WTC11 (cell line): ENCODE results near the gene NDUFS3. TPM values are rescaled to one million over a fixed set of nuclear protein-coding genes. Genes with fewer than 3 reads are reported as not detected.

ENCODE experiments used
- ATAC-seq: fragments of 200-7000 bp; cut with Tn5 transposase; 2 replicates; pipeline ENCODE4 v1.10.0; 2021; ENCODE audit warnings: mild to moderate bottlenecking, moderate library complexity
- CTCF ChIA-PET: fragments of 300-600 bp; sonication (Branson Sonifier 250); formaldehyde crosslinking; loops from one replicate; lab custom pipeline; 2021; ENCODE audit warnings: antibody characterized with exemption; lab: Charles Lee
- POLR2A ChIA-PET: fragments of 350-600 bp; sonication (Branson Sonifier 250); formaldehyde crosslinking; loops from one replicate; lab custom pipeline; 2021; ENCODE audit warnings: antibody characterized with exemption; lab: Charles Lee
- DNase-seq: peaks from one replicate; pipeline ENCODE4 v3.0.0; 2021; ENCODE audit warnings: low spot score
- H3K27ac Mint-ChIP-seq: 2 replicates; pipeline ENCODE4 v1.8.0; 2021; ENCODE audit warnings: mixed read lengths
- H3K27me3 Mint-ChIP-seq: 2 replicates; pipeline ENCODE4 v1.8.0; 2021; ENCODE audit warnings: low read depth, mild to moderate bottlenecking, moderate library complexity, mixed read lengths
- H3K36me3 Mint-ChIP-seq: 2 replicates; pipeline ENCODE4 v1.8.0; 2021; ENCODE audit warnings: mixed read lengths
- H3K4me1 Mint-ChIP-seq: 2 replicates; pipeline ENCODE4 v1.8.0; 2022; ENCODE audit warnings: mixed read lengths
- H3K4me3 Mint-ChIP-seq: 2 replicates; pipeline ENCODE4 v1.8.0; 2021; ENCODE audit warnings: mild to moderate bottlenecking, moderate library complexity, mixed read lengths
- H3K9me3 Mint-ChIP-seq: 2 replicates; pipeline ENCODE4 v1.8.0; 2021; ENCODE audit warnings: mixed read lengths
- AR ChIP-seq: fragments of 250-450 bp; sonication (Bioruptor Pico); IDR thresholded peaks from 2 replicates; pipeline ENCODE4 v1.9.0; 2021; ENCODE audit warnings: mild to moderate bottlenecking
- ATF2 ChIP-seq: sonication (generic); formaldehyde crosslinking; IDR thresholded peaks from 2 replicates; pipeline ENCODE4 v1.8.1; 2022; ENCODE audit warnings: low read depth, missing genetic modification reagents, borderline replicate concordance
- CBFB ChIP-seq: sonication (generic); formaldehyde crosslinking; IDR thresholded peaks from 2 replicates; pipeline ENCODE4 v1.8.1; 2022; ENCODE audit warnings: mild to moderate bottlenecking, low read depth, missing genetic modification reagents
- GRHL2 ChIP-seq: fragments of 250-450 bp; sonication (Bioruptor Pico); IDR thresholded peaks from 2 replicates; pipeline ENCODE4 v1.8.0; 2022; ENCODE audit warnings: mild to moderate bottlenecking, moderate library complexity; ENCODE audit not compliant: insufficient replicate concordance, severe bottlenecking
- GTF2I ChIP-seq: fragments of 250-450 bp; sonication (Bioruptor Pico); conservative IDR thresholded peaks from 2 replicates; pipeline ENCODE4 v1.4.0; 2021; ENCODE audit warnings: mild to moderate bottlenecking
- JUN ChIP-seq: sonication (generic); formaldehyde crosslinking; IDR thresholded peaks from 2 replicates; pipeline ENCODE4 v1.8.0; 2023; ENCODE audit warnings: mild to moderate bottlenecking, missing genetic modification reagents
- KAT7 ChIP-seq: sonication (generic); formaldehyde crosslinking; IDR thresholded peaks from 2 replicates; pipeline ENCODE4 v1.8.1; 2023; ENCODE audit warnings: missing genetic modification reagents, mild to moderate bottlenecking, borderline replicate concordance
- SOX15 ChIP-seq: fragments of 250-450 bp; sonication (Bioruptor Pico); IDR thresholded peaks from 2 replicates; pipeline ENCODE4 v1.9.0; 2021; ENCODE audit warnings: mild to moderate bottlenecking
- ZMAT4 ChIP-seq: fragments of 250-450 bp; sonication (Bioruptor Pico); IDR thresholded peaks from 2 replicates; pipeline ENCODE4 v1.9.0; 2021; ENCODE audit warnings: mild to moderate bottlenecking
- ZNF121 ChIP-seq: sonication (generic); formaldehyde crosslinking; IDR thresholded peaks from 2 replicates; pipeline ENCODE4 v1.8.0; 2023; ENCODE audit warnings: missing genetic modification reagents
- ZNF232 ChIP-seq: sonication (generic); formaldehyde crosslinking; IDR thresholded peaks from 2 replicates; pipeline ENCODE4 v1.8.0; 2022; ENCODE audit warnings: mild to moderate bottlenecking, missing genetic modification reagents
- ZNF423 ChIP-seq: fragments of 250-450 bp; sonication (Bioruptor Pico); IDR thresholded peaks from 2 replicates; pipeline ENCODE4 v2.1.2; 2022; ENCODE audit warnings: mild to moderate bottlenecking, moderate library complexity
- ZNF671 ChIP-seq: fragments of 250-450 bp; sonication (Bioruptor Pico); IDR thresholded peaks from 2 replicates; pipeline ENCODE4 v1.8.0; 2021; ENCODE audit warnings: mild to moderate bottlenecking
- ZSCAN18 ChIP-seq: fragments of 250-450 bp; sonication (Bioruptor Pico); IDR thresholded peaks from 2 replicates; pipeline ENCODE4 v2.1.2; 2022; ENCODE audit warnings: mild to moderate bottlenecking, moderate library complexity
- total RNA-seq: library from RNA; stranded (reverse); gene quantifications from 3 replicates; pipeline ENCODE4 v1.2.3, GENCODE V29; 2021
- TF ChIP-seq, protein P1 (sequence below): sonication (generic); formaldehyde crosslinking; IDR thresholded peaks from 2 replicates; pipeline ENCODE4 v1.8.0; 2023; ENCODE audit warnings: missing genetic modification reagents, mild to moderate bottlenecking, borderline replicate concordance

NDUFS3 gene
- total RNA-seq, 1 experiment from 2014 or later, result 140 TPM

DNA sequence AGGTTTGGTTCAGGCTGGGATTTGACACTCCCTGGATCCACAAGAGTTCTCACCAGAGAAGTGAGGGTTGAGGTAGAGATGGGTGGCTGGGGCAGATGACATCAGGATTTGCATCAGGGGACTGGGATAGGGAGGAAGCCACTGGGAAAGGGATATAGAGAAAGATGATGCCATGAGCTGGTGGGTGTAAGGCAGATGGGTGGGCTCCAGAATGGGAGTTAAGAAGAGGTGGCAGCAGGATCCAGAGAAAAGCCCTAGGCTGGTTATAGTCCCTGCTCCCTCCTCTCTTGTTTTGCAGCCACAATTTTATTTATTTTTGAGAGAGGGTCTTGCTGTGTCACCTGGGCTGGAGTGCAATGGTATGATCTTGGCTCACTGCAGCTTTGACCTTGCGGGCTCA, 17.1 kb downstream of the NDUFS3 start:
- ChIA-PET CTCF (interaction anchor here (2.4 kb wide), 1 partner anchor 21 kb away, joined by 9 read pairs; no protein-coding TSS in a partner anchor), POLR2A (no interaction called here)
- Mint-ChIP-seq H3K27ac (no peak overlapping the region), H3K9me3 (no peaks in the 10 kb centered on the region), H3K27me3 (peaks cover 50% of the 10 kb centered on the region), H3K4me1 (peaks cover 34% of the 10 kb centered on the region), H3K36me3 (no peaks in the 10 kb centered on the region), H3K4me3 (no peak overlapping the region)
- TF ChIP-seq GTF2I (CRISPR knock-in tag) (no peak), CBFB (CRISPR knock-in tag) (no peak), AR (no peak), ZNF671 (CRISPR knock-in tag) (no peak), ZMAT4 (no peak), JUN (CRISPR knock-in tag) (no peak), ATF2 (CRISPR knock-in tag) (no peak), KAT7 (CRISPR knock-in tag) (no peak), ZNF232 (CRISPR knock-in tag) (no peak)
- no peak for DNase-seq
- ATAC-seq, result no peak

GRCh38 chr11:47599902-47600301, 21.0 kb downstream of the NDUFS3 start:
- POLR2A ChIA-PET, result no interaction called here
- no peak for ATAC-seq
- CTCF ChIA-PET, result interaction anchor here (1.3 kb wide), 1 partner anchor 17 kb away, joined by 5 read pairs; no protein-coding TSS in a partner anchor

More at GRCh38 chr11:47599902-47600301, 21.0 kb downstream of the NDUFS3 start:
- Mint-ChIP-seq H3K4me1 (peaks cover 7% of the 10 kb centered on the region), H3K27me3 (peaks cover 13% of the 10 kb centered on the region), H3K4me3 (no peak overlapping the region), H3K27ac (no peak overlapping the region), H3K36me3 (no peaks in the 10 kb centered on the region), H3K9me3 (no peaks in the 10 kb centered on the region)
- TF ChIP-seq ZSCAN18 (no peak), KAT7 (CRISPR knock-in tag) (no peak), ZNF423 (CRISPR knock-in tag) (no peak), SOX15 (CRISPR knock-in tag) (no peak), GRHL2 (CRISPR knock-in tag) (no peak), ZNF121 (CRISPR knock-in tag) (no peak), ZNF232 (CRISPR knock-in tag) (no peak)
- TF ChIP-seq, protein P1, sequence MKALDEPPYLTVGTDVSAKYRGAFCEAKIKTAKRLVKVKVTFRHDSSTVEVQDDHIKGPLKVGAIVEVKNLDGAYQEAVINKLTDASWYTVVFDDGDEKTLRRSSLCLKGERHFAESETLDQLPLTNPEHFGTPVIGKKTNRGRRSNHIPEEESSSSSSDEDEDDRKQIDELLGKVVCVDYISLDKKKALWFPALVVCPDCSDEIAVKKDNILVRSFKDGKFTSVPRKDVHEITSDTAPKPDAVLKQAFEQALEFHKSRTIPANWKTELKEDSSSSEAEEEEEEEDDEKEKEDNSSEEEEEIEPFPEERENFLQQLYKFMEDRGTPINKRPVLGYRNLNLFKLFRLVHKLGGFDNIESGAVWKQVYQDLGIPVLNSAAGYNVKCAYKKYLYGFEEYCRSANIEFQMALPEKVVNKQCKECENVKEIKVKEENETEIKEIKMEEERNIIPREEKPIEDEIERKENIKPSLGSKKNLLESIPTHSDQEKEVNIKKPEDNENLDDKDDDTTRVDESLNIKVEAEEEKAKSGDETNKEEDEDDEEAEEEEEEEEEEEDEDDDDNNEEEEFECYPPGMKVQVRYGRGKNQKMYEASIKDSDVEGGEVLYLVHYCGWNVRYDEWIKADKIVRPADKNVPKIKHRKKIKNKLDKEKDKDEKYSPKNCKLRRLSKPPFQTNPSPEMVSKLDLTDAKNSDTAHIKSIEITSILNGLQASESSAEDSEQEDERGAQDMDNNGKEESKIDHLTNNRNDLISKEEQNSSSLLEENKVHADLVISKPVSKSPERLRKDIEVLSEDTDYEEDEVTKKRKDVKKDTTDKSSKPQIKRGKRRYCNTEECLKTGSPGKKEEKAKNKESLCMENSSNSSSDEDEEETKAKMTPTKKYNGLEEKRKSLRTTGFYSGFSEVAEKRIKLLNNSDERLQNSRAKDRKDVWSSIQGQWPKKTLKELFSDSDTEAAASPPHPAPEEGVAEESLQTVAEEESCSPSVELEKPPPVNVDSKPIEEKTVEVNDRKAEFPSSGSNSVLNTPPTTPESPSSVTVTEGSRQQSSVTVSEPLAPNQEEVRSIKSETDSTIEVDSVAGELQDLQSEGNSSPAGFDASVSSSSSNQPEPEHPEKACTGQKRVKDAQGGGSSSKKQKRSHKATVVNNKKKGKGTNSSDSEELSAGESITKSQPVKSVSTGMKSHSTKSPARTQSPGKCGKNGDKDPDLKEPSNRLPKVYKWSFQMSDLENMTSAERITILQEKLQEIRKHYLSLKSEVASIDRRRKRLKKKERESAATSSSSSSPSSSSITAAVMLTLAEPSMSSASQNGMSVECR, result no peak
- no peak for DNase-seq
